ENCODE results near the gene PABPN1L.

The PABPN1L gene, protein sequence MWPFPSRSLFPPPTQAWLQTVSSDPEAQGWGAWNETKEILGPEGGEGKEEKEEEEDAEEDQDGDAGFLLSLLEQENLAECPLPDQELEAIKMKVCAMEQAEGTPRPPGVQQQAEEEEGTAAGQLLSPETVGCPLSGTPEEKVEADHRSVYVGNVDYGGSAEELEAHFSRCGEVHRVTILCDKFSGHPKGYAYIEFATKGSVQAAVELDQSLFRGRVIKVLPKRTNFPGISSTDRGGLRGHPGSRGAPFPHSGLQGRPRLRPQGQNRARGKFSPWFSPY

GRCh38 chr16:88866151-88866920 is at the start of gene PABPN1L:
PABPN1L (minus strand) TSS chr16:88866660; CDS start chr16:88866606, 54 bp downstream.
- no peak for DNase-seq

- DNase-seq, result no peak
Measured at GRCh38 chr16:88915639-88916327, 49.3 kb upstream of the PABPN1L start.

GRCh38 chr16:88914750-88915368 is 48.4 kb upstream of the PABPN1L start:
- DNase-seq, result no peak

- no peak for DNase-seq
Measured at GRCh38 chr16:88913870-88914269, 47.4 kb upstream of the PABPN1L start.

DNA sequence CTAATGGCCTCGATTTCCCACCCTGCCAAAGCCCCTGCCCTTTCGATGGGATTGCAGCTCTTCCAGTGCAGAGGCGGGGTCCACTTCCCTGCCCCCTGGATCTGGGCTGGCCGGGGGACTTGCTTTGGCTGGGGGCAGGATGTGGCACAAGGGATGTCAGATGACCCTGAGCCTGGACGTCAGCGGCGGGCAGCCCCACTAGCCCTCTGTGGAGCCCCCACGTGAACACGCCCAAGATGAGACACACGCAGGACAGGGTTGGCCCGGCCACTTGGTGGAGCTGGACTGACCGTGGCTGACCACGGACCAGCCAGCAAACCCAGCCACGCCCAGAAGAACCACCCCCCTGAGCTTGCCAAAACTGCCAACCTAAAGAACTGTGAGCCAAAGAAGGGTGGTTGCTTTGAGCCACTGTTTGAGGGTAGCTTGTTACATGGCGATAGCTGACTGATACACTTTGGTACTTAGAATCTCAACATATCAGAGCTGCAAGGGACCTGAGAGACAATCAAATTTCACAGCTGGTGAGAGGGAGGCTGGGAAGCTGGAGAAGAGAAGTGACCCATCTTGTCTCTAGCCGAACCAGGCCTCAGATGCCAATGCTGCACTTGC is 46.6 kb upstream of the PABPN1L start:
- no peak for DNase-seq

DNA sequence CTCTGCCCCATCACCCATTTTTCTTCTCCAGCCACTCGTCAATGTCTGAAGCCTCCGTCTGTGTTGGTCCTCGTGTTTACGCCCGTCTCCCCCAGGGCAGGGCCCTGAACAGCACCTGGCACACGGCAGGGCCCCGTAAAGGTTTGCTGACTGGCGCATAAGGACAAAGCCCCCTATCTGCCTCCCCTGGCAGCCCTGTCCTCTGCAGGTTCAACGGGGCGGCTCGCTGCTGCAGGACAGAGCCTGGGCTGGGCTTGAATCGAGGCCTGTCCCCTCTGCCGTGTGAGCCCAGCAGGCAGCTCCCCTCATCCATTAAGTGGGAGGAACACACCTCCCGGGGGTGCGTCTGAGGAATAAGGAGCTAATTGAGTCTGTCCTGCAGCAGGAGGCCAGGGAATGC is 46.1 kb upstream of the PABPN1L start:
- DNase-seq, result no peak

GRCh38 chr16:88911946-88912310 is 45.5 kb upstream of the PABPN1L start:
- DNase-seq, result no peak

DNA sequence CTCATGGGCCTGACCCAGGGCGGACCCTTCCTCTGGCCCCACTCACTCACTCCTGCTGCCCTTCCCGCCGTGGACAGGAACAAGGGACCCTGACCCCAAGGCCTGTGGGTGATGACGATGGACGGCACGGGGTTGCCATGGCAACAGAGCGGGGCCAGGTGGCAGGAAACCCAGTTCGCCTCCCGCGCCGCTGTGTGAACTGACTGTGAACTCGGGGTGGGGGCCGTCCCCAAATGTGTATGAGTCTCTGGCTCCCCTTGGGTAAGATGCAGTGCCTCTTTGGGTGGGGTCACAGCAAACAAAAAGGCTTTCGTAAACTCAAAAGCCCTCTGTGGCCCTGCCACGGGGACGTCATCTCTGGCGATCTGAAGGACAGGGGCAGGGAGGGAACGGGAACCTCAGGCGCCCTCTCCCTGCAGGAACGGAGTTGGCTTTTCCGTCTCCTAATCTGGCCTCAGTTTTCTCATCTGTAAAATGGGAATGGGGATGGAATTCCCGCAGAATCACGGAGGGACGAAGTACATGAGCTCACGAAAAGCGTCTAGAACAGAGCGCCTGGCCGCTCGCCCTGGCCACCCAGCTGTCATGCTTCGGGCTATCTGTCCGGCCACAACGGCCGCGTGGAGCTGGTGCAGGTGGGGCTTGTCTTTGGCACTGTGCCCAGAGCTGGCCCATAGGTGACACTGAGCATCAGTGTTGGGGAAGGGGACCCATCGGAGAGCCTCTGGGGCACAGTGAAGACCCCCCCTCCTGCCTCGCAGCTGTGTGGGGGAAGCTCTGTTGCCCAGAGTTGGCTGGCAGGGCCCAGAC is 44.9 kb upstream of the PABPN1L start:
- no peak for DNase-seq

DNA sequence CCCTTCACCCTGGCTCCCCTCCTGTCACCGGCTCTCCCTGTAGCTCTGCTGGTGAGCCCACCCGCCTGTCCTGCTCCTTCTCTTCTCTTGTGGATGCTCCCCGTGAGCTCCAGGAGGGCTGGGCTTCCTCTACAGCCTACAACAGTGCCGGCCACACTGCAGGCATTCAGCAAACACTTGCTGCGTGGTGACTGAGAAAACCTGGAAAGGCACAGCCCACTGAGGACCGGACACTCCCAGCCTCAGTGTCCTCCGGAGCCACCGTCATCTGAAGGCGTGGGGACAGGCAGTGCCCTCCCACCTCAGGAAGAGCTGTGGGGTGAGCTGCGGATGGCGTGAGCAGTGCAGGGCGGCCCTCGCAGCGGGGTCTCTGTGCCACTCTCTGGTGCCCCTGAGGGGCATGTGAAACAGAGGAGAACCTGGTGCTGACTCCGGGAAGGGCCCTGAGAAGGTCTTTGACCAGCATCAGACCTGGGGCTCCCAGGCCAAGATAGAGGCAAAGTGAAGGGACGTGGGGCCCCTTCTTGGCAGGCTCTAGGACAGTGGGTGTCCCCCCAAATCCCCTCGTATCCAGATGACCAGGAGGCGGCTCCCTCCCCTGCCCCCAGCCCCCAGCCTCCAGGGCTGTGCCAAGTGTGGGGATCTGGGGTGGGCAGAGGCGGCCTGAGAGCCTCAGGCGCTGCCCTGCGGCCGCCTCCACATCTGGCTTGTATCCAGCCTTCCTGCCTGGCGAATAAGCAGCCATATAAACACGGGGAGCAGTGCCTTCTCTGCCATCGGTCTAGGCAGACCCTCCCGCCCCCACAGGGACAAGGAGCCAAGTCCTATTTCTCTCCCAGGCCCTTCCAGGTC is 44.0 kb upstream of the PABPN1L start:
- no peak for DNase-seq

DNA sequence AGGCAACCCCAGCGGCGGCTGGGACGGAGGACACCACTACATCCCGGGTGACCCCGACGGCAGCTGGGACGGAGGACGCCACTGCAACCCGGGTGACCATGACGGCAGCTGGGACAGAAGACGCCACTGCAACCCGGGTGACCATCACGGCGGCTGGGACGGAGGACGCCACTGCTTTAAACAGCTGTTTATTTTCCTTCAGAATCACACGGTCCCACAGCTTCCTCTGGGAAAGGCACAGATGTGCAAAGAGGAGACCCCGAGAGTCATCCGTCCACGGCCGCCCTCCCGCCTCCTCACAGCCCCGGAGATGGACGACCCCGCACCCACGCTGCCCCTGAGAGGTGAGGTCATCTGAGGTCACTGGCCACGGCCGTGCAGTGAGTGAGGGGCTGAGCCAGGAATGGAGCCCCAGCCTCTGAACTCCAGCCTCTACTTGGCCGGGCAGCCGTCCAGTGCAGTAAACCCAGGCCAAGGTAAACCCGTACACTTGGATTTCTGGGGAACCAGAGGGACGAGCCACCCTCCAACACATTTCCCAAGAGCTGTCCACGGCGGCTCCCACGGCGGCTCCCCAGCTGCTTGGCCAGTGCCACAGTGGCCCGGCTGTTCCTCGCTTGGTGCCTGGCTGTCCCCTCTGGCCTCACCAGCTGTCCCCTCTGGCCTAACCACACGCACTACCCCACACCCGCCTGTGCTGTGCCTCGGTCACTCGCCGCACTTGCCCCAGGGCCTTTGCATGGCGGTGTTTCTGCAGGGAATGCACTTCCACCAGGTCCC is 43.2 kb upstream of the PABPN1L start:
- DNase-seq, result no peak

- DNase-seq, result no peak
Measured at GRCh38 chr16:88908307-88908706, 41.8 kb upstream of the PABPN1L start.

GRCh38 chr16:88907768-88908167 is 41.3 kb upstream of the PABPN1L start:
- no peak for DNase-seq

DNA sequence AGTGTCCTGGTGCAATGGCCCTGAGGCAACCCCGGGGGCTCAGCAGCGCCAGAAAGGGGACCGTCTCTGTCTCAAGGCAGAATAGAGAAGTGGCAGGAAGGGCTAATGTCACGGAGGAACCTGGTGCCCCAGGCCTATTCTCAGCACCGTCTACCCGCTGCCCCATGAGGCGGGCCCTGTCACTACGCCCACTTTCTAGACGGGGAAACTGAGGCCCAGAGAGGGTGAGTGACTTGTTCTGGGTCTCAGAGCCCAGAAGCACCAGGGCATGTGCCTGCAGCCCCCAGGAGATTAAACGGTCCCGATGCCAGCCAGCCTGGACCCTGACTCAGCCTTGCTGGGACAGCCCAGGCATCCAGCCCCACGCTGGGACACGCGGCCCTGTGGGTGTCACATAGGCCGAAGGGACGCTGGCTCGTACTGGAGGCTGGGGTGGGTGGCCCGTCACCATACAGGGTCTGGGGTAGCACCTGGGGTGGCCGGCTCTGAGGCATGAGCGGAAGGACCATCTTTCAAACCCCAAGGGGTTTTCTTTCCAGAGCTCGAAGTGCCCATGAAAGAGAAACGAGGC is 40.2 kb upstream of the PABPN1L start:
- DNase-seq, result no peak

DNA sequence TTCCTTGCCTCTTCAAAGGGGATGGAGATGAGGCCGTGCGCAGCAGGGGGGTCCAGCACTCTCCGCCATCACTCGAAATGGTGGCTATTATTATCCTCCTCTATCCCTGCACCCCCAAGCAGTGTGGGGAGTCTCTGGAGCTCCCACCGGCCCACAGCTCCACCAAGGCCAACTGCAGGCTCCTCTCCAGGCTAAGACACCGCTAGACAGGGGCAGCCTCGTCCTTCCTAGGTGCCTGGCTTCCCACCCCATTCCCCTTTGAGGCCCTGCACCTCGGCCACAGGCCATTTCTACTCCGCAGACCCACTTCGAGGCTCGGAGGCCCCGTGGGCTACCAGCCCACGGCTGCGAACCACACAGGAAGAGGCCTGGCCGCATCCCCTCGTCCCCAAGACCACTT is 39.6 kb upstream of the PABPN1L start:
- no peak for DNase-seq

DNA sequence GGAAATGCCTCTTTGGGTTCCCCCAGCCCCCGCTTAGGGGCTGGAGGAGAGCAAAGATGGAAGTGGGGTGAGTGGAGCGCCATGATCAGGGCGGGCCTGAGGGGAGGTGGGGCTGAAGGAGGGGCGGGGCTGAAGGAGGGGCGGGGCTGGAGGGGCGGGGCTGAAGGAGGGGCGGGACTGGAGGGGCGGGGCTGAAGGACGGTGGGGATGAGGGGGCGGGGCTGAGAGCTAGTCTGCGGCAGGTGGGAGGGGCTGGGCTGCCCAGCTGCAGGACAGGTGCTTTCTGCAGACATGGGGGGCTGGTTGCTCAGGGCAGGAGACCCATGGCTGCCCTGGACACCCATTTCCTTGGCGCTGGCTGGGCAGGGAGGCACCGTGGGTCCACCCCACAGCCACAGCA is 39.1 kb upstream of the PABPN1L start:
- DNase-seq, result peak; percentile 81

DNA sequence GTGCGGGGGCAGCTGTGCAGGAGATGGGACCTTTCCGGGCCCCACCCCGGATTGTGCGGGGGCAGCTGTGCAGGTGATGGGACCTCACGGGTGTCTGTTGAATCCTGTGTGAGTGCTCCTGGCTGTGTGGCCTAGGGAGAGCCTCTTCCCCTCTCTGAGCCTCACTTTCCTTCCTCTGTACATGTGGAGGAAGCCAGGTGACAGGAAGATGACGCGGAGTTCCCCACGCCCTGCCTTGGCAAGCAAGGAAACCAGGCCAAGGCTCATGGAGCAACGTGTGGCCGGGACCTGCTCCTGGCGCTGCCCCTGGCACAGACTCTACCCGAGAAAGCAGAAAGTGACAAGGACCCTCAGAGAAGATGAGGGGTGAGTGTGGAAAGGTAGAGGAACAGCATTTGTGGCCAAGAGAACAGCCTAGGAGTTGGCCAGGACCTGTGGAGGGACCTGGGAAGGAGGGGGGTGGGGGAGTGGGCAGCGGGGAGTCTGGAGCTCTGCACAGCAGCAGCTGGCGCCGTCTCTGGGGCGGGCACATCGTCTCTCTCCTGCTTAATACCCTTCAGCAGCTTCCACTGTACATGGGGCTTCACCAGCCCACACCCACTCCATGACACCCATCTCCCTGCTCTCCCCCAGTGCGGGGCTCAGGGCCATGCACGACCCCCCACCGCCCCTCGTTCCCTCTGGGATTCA is 38.4 kb upstream of the PABPN1L start:
- no peak for DNase-seq

DNA sequence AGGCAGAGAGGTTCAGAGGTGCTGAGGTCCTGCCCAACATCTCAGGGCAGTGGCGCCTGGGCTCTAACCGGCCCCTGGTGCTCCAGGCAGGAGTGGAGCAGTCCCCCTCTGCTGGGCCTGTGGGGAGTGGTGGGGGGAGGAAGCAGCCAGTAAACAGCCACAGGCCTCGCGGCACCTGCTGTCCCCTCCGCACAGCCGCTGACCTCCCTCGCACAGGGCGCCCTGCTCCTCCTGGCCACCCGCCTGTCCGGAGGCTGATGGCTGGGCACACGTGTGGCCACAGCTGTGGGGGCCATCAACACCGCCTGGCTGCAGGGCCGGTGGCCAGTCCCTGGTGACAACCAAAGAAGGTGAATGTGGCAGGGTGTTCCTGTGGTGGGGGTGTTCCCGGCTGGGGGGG is 36.8 kb upstream of the PABPN1L start:
- no peak for DNase-seq

DNA sequence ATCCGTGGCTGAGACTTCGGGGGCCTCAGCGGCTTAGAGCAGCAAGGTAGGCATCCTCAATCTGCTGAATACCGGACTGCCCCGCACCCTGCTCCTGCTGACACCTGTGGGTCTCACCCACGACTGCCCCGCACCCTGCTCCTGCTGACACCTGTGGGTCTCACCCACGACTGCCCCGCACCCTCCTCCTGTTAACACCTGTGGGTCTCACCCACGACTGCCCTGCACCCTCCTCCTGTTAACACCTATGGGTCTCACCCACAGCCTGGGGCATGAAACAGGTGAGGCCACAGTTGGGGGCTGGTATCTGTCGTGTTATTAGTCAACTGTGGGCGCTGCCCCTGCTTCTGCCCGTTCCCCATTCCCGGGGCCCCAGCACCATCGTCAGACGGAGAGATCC is 36.3 kb upstream of the PABPN1L start:
- no peak for DNase-seq

GRCh38 chr16:88901718-88902337 is 35.4 kb upstream of the PABPN1L start:
- DNase-seq, result no peak

Data from hematopoietic multipotent progenitor cell treated with erythropoietin and hydrocortisone succinate and interleukin-3 and kit ligand, for 6 days (in vitro differentiated cells).